SK-N-SH treated with all-trans-retinoic acid at 6 μM for 48 hours (cell line): Measurements from ENCODE around the gene AIF1L.

ENCODE experiments used
- ATAC-seq: fragments of 200-7000 bp; cut with Tn5 transposase; 3 replicates; pipeline ENCODE4 v1.9.1; 2020; ENCODE audit warnings: mild to moderate bottlenecking, moderate library complexity
- ARNTL ChIP-seq: fragments of 450-650 bp; formaldehyde crosslinking; IDR thresholded peaks from 2 replicates; pipeline ENCODE4 v1.5.0; 2020; ENCODE audit warnings: low read depth, mild to moderate bottlenecking, moderate library complexity, borderline replicate concordance
- BACH2 ChIP-seq: fragments of 250-450 bp; sonication (Bioruptor Pico); IDR thresholded peaks from 2 replicates; pipeline ENCODE4 v1.9.0; 2021; ENCODE audit warnings: mild to moderate bottlenecking, borderline replicate concordance
- CSDC2 ChIP-seq: fragments of 250-450 bp; sonication (Bioruptor Pico); IDR thresholded peaks from 2 replicates; pipeline ENCODE4 v1.5.0; 2020; ENCODE audit warnings: mild to moderate bottlenecking, moderate library complexity
- CSRNP3 ChIP-seq: fragments of 250-450 bp; sonication (Bioruptor Pico); IDR thresholded peaks from 2 replicates; pipeline ENCODE4 v1.5.1; 2021; ENCODE audit warnings: mild to moderate bottlenecking, moderate library complexity
- ESRRG ChIP-seq: fragments of 250-450 bp; sonication (Bioruptor Pico); IDR thresholded peaks from 2 replicates; pipeline ENCODE4 v1.6.1; 2021; ENCODE audit warnings: mild to moderate bottlenecking
- GLIS3 ChIP-seq: fragments of 250-450 bp; sonication (Bioruptor Pico); IDR thresholded peaks from 2 replicates; pipeline ENCODE4 v1.5.0; 2020; ENCODE audit warnings: mild to moderate bottlenecking, moderate library complexity
- ISL1 ChIP-seq: fragments of 250-450 bp; sonication (Bioruptor Pico); IDR thresholded peaks from 2 replicates; pipeline ENCODE4 v2.1.2; 2022; ENCODE audit warnings: mild to moderate bottlenecking, moderate library complexity
- OSR1 ChIP-seq: fragments of 250-450 bp; sonication (Bioruptor Pico); IDR thresholded peaks from 2 replicates; pipeline ENCODE4 v1.8.0; 2022; ENCODE audit warnings: moderate library complexity, mild to moderate bottlenecking, inconsistent platforms
- PATZ1 ChIP-seq: fragments of 250-450 bp; sonication (Bioruptor Pico); IDR thresholded peaks from 2 replicates; pipeline ENCODE4 v1.8.0; 2020; ENCODE audit warnings: mild to moderate bottlenecking, moderate library complexity, borderline replicate concordance
- POU6F1 ChIP-seq: fragments of 250-450 bp; sonication (Bioruptor Pico); IDR thresholded peaks from 2 replicates; pipeline ENCODE4 v1.8.0; 2021; ENCODE audit warnings: low read depth, mild to moderate bottlenecking, moderate library complexity, borderline replicate concordance
- PPARA ChIP-seq: fragments of 250-450 bp; sonication (Bioruptor Pico); IDR thresholded peaks from 2 replicates; pipeline ENCODE4 v1.5.0; 2020; ENCODE audit warnings: mild to moderate bottlenecking, borderline replicate concordance
- RARB ChIP-seq: fragments of 250-450 bp; sonication (Bioruptor Pico); IDR thresholded peaks from 2 replicates; pipeline ENCODE4 v1.8.0; 2021; ENCODE audit warnings: mild to moderate bottlenecking, moderate library complexity
- SNAI2 ChIP-seq: fragments of 250-450 bp; sonication (Bioruptor Pico); IDR thresholded peaks from 2 replicates; pipeline ENCODE4 v1.5.0; 2020; ENCODE audit warnings: mild to moderate bottlenecking, moderate library complexity
- TCF4 ChIP-seq: fragments of 250-450 bp; sonication (Bioruptor Pico); IDR thresholded peaks from 2 replicates; pipeline ENCODE4 v1.8.0; 2021; ENCODE audit warnings: mild to moderate bottlenecking, moderate library complexity, borderline replicate concordance
- TOX ChIP-seq: fragments of 250-450 bp; sonication (Bioruptor Pico); IDR thresholded peaks from 2 replicates; pipeline ENCODE4 v1.8.0; 2021; ENCODE audit warnings: mild to moderate bottlenecking, moderate library complexity, borderline replicate concordance
- TSHZ2 ChIP-seq: fragments of 250-450 bp; sonication (Bioruptor Pico); IDR thresholded peaks from 2 replicates; pipeline ENCODE4 v1.5.0; 2020; ENCODE audit warnings: mild to moderate bottlenecking, moderate library complexity
- ZC3H10 ChIP-seq: fragments of 250-450 bp; sonication (Bioruptor Pico); IDR thresholded peaks from 2 replicates; pipeline ENCODE4 v1.5.1; 2021; ENCODE audit warnings: mild to moderate bottlenecking, moderate library complexity
- ZFP3 ChIP-seq: fragments of 250-450 bp; sonication (Bioruptor Pico); IDR thresholded peaks from 2 replicates; pipeline ENCODE4 v1.5.0; 2020; ENCODE audit warnings: mild to moderate bottlenecking, moderate library complexity
- ZFP30 ChIP-seq: fragments of 450-650 bp; formaldehyde crosslinking; IDR thresholded peaks from 2 replicates; pipeline ENCODE4 v1.5.0; 2022; ENCODE audit warnings: mild to moderate bottlenecking, moderate library complexity
- ZNF565 ChIP-seq: fragments of 450-650 bp; formaldehyde crosslinking; conservative IDR thresholded peaks from 2 replicates; pipeline ENCODE4 v1.5.0; 2020; ENCODE audit warnings: low read depth, mild to moderate bottlenecking, moderate library complexity
- ZNF70 ChIP-seq: fragments of 450-650 bp; formaldehyde crosslinking; IDR thresholded peaks from 2 replicates; pipeline ENCODE4 v1.5.0; 2020; ENCODE audit warnings: mild to moderate bottlenecking, moderate library complexity
- ZNF8 ChIP-seq: fragments of 450-650 bp; formaldehyde crosslinking; IDR thresholded peaks from 2 replicates; pipeline ENCODE4 v1.5.0; 2020; ENCODE audit warnings: mild to moderate bottlenecking, moderate library complexity

Gene AIF1L

GRCh38 chr9:131078427-131079366, 17.6 kb upstream of the AIF1L start:
- no peak for ATAC-seq
- TF ChIP-seq ZFP3 (CRISPR knock-in tag) (no peak), POU6F1 (CRISPR knock-in tag) (no peak), TCF4 (CRISPR knock-in tag) (no peak), CSDC2 (CRISPR knock-in tag) (no peak), TOX (CRISPR knock-in tag) (no peak), ZNF8 (CRISPR knock-in tag) (no peak), BACH2 (CRISPR knock-in tag) (no peak), ZFP30 (CRISPR knock-in tag) (no peak), PPARA (CRISPR knock-in tag) (no peak), PATZ1 (no peak), OSR1 (CRISPR knock-in tag) (no peak), ESRRG (CRISPR knock-in tag) (no peak), CSRNP3 (CRISPR knock-in tag) (no peak), GLIS3 (no peak), ZC3H10 (CRISPR knock-in tag) (no peak), ZNF70 (CRISPR knock-in tag) (no peak)

DNA sequence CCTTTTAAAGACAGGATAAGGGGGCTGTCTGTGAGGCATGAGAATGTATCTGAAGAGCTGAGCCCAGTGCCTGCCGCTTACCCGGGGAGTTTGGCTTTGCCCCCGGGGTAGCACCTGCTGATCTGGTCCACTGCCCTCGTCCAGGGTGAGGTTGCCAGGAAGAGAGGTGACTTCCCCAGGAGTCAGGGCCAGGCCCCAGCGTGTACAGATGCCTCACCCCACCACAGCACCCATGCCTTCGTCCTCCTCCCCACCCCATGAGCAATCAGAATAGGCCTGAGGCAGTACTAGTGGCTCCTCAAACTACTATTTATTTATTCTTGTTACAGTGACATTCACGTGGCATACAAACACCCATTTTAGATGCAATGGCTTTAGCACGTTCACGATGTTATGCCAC, 15.7 kb upstream of the AIF1L start:
- no peak for ATAC-seq

GRCh38 chr9:131081868-131082267, 14.5 kb upstream of the AIF1L start:
- no peak for TF ChIP-seq BACH2 (CRISPR knock-in tag)
- no peak for TF ChIP-seq ZFP3 (CRISPR knock-in tag)
- ATAC-seq, result no peak

More for the DNA sequence above, 15.7 kb upstream of the AIF1L start:
- TF ChIP-seq ARNTL (CRISPR knock-in tag), result no peak
- TF ChIP-seq CSRNP3 (CRISPR knock-in tag), result no peak
- no peak for TF ChIP-seq ZNF565 (CRISPR knock-in tag)
- no peak for TF ChIP-seq TCF4 (CRISPR knock-in tag)
- TF ChIP-seq ZFP30 (CRISPR knock-in tag), result no peak
- no peak for TF ChIP-seq BACH2 (CRISPR knock-in tag)
- TF ChIP-seq ZC3H10 (CRISPR knock-in tag), result no peak
- TF ChIP-seq OSR1 (CRISPR knock-in tag), result no peak

- no peak for ATAC-seq
- TF ChIP-seq RARB (CRISPR knock-in tag) (no peak), ZC3H10 (CRISPR knock-in tag) (no peak), ZNF565 (CRISPR knock-in tag) (no peak), ISL1 (no peak), PPARA (CRISPR knock-in tag) (no peak), TOX (CRISPR knock-in tag) (no peak), SNAI2 (CRISPR knock-in tag) (no peak), ZFP3 (CRISPR knock-in tag) (no peak), ZNF70 (CRISPR knock-in tag) (no peak), TSHZ2 (CRISPR knock-in tag) (no peak), TCF4 (CRISPR knock-in tag) (no peak), PATZ1 (no peak)
These were observed 13.4 kb upstream of the AIF1L start for GRCh38 chr9:131082774-131083512.
